H7 (cell line): ENCODE data around the gene CAAP1. TPM values are rescaled to one million over a fixed set of nuclear protein-coding genes. Genes with fewer than 3 reads are reported as not detected.
"Not testable (repeated sequence)": the region's sequence is repeated elsewhere in the genome, so short reads cannot be mapped to it uniquely, and the experiment has no call there.

ENCODE experiments used
- DNase-seq: peaks from one replicate; pipeline ENCODE4 v3.0.0; 2012
- H3K27me3 ChIP-seq: 2 replicates; pipeline ENCODE4 v1.6.0; 2011; ENCODE audit warnings: mild to moderate bottlenecking, low read length; ENCODE audit not compliant: control insufficient read depth, insufficient read depth
- H3K36me3 ChIP-seq: replicated peaks from 2 replicates; pipeline ENCODE4 v1.5.1; 2011; ENCODE audit warnings: low read length; ENCODE audit not compliant: control insufficient read depth, insufficient read depth
- H3K4me3 ChIP-seq: 2 replicates; pipeline ENCODE4 v1.5.1; 2011; ENCODE audit warnings: low read depth, mild to moderate bottlenecking, control low read depth, low read length, moderate library complexity; ENCODE audit not compliant: insufficient read depth
- total RNA-seq: library from RNA; depleted of rRNA; stranded (reverse); fragments of >200 nt; shearing (Covaris generic); gene quantifications from 2 replicates; pipeline ENCODE4 v1.2.3, GENCODE V29; 2014

CAAP1 gene
- total RNA-seq, 1 experiment from 2014 or later, result 38.5 TPM

DNA sequence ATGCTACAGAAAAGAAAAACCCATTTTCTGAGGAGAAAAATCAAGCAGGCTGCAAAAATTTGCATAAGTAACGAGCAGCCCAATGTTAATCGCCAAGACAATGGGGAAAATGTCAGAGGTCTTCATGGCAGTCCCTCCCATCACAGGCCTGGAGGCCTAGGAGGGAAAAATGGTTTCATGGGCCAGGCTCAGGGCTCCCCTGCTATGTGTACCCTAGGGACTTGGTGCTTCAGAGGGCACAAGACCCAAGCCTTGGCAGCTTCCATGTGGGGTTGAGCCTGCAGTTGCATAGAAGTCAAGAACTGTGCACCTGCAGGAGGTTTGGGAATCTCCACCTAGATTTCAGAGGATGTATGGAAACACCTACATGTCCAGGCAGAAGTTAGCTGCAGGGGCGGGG, 10.4 kb downstream of the CAAP1 start:
- Histone ChIP-seq H3K4me3 (no peak overlapping the region), H3K36me3 (peaks cover 24% of the 10 kb centered on the region), H3K27me3 (no peaks in the 10 kb centered on the region)
- DNase-seq, result no peak

DNA sequence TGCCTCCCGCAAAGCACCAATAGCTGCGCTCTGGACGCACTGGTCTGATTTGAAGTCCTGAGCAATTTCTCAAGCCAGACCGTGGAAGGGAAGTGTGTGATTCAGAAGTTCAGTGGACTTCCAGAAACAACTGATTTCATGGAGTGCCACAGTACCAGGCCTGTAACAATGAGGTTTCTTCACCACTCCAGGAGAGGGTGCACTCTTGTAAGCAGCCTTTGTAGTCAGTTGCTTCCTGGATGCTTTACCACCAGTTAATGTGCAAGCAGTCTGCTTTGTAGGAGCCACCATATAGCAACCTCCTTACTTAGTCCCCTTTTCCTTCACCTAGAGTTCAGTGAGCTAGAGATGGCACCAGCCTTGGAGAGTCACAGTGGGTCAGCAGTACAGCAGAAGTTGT, 12.3 kb downstream of the CAAP1 start:
- Histone ChIP-seq H3K36me3 (peaks cover 24% of the 10 kb centered on the region), H3K27me3 (no peaks in the 10 kb centered on the region), H3K4me3 (no peak overlapping the region)
- DNase-seq, result no peak

GRCh38 chr9:26875155-26875554, 17.4 kb downstream of the CAAP1 start:
- H3K36me3 ChIP-seq, DNase-seq, H3K27me3 ChIP-seq, H3K4me3 ChIP-seq: not testable (repeated sequence)

DNA sequence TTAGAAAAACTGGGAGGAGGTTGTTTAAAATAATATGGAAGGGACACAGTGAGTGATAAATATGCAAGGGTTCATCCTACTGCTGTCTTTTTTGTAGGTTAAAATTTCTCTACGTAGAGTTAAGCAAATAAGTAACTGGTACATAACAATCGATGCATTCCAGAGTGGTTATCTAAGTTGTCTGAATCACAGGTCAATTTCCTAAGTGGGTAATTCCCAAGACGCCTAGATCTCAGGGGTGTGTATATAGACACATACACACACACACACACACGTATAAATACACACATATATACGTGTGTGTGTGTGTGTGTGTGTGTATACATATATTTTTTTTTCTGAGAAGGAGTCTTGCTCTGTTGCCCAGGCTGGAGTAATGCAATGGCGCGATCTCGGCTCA, 22.3 kb downstream of the CAAP1 start:
- Histone ChIP-seq H3K4me3 (no peak overlapping the region), H3K27me3 (no peaks in the 10 kb centered on the region), H3K36me3 (peaks cover 4% of the 10 kb centered on the region; the same call in 1 of the 2 replicates)
- no peak for DNase-seq

- no peak for DNase-seq
- Histone ChIP-seq H3K27me3 (no peaks in the 10 kb centered on the region), H3K4me3 (no peak overlapping the region), H3K36me3 (peaks cover 5% of the 10 kb centered on the region)
Observed at GRCh38 chr9:26863074-26863473, 29.5 kb downstream of the CAAP1 start.

- peak; percentile 54 for DNase-seq
- H3K4me3 ChIP-seq, result no peak overlapping the region
- H3K27me3 ChIP-seq, result no peaks in the 10 kb centered on the region
- H3K36me3 ChIP-seq, result peaks cover 5% of the 10 kb centered on the region
Observed at GRCh38 chr9:26856413-26857032, 36.1 kb downstream of the CAAP1 start.

- Histone ChIP-seq H3K36me3 (peaks cover 2% of the 10 kb centered on the region), H3K27me3 (no peaks in the 10 kb centered on the region), H3K4me3 (no peak overlapping the region)
- DNase-seq, result no peak
Observed at GRCh38 chr9:26850995-26851394, 41.6 kb downstream of the CAAP1 start.

GRCh38 chr9:26833792-26834191, 58.8 kb downstream of the CAAP1 start:
- DNase-seq, result peak; percentile 5
- H3K36me3 ChIP-seq, result no peaks in the 10 kb centered on the region

GRCh38 chr9:26828391-26828955, 64.1 kb downstream of the CAAP1 start:
- H3K27me3 ChIP-seq, H3K36me3 ChIP-seq, DNase-seq, H3K4me3 ChIP-seq: not testable (repeated sequence)

More at GRCh38 chr9:26833792-26834191, 58.8 kb downstream of the CAAP1 start:
- no peak overlapping the region for H3K4me3 ChIP-seq
- no peaks in the 10 kb centered on the region for H3K27me3 ChIP-seq

DNA sequence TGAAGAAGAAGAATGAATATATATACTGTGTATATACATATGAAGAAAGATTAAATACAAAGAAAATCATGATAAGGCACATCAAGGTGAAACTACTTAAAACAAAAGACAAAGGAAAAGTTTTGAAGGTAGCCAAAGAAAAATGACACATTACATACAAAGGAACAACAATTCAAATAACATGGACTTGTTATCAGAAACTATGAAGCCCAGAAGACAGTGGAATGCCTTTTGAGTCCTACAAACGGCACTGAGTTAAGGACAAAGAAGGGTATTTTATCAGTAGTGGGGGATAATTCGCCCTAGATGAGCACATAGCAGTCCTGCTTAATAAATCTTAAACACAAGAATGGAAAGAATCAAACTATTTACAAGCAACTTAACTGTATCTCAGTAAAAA, 77.8 kb downstream of the CAAP1 start:
- H3K36me3 ChIP-seq, result no peaks in the 10 kb centered on the region

DNA sequence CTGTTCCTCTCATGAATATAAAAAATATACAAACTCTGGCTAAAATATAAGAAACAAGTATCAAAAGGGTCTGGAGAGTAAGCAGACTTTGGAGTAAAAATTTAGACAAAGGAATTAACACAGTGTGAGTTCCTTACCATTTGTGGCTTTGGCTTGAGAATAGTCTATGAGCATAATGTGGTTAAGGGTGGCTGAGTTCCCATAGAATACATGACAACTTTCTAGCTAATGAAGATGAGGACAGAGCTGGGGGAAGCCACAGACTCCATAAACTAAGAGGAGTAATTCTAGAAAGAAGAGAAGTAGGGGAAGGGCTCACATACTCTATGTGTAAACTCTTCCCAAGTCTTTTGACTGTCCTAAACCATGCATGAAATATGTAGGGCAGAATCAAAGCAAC, 79.4 kb downstream of the CAAP1 start:
- DNase-seq, result no peak
- Histone ChIP-seq H3K36me3 (no peaks in the 10 kb centered on the region), H3K27me3 (no peaks in the 10 kb centered on the region), H3K4me3 (no peak overlapping the region)

More for the DNA sequence above, 77.8 kb downstream of the CAAP1 start:
- H3K4me3 ChIP-seq, result no peak overlapping the region
- DNase-seq, result no peak
- no peaks in the 10 kb centered on the region for H3K27me3 ChIP-seq

DNA sequence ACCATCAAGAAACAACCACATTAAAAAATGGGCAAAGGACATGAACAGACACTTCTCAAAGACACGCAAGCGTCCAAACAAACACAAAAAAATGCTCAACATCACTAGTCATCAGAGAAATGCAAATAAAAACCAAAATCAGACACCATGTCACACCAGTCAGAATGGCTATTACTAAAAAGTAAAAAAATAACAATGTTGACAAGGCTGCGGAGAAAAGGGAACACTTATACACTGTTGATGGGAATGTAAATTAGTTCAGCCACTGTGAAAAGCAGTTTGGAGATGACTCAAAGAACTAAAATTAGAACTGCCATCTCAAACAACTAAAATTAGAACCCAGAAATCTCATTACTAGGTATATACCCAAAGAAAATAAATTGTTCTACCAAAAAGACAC, 80.4 kb downstream of the CAAP1 start:
- no peak for DNase-seq
- Histone ChIP-seq H3K4me3 (no peak overlapping the region), H3K36me3 (no peaks in the 10 kb centered on the region), H3K27me3 (no peaks in the 10 kb centered on the region)

DNA sequence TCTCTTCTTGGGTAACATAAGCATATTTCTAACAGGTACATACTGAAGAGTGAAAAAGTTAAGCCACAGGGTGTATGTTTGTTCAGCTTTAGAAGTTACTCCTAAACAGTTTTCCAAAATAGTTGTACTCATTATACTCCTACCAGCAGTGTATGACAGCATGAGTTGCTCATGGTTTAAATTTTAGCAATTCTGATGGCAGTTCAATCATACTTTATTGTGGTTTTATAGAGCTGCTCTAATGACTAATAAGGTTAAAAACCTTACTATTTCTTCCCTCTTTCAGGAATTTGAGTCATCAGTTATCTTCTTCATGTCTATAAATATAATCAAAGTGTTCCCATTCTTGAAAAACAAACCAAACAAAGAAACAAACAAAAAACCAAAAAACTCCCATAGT, 81.5 kb downstream of the CAAP1 start:
- Histone ChIP-seq H3K4me3 (no peak overlapping the region), H3K27me3 (no peaks in the 10 kb centered on the region), H3K36me3 (no peaks in the 10 kb centered on the region)
- DNase-seq, result no peak

DNA sequence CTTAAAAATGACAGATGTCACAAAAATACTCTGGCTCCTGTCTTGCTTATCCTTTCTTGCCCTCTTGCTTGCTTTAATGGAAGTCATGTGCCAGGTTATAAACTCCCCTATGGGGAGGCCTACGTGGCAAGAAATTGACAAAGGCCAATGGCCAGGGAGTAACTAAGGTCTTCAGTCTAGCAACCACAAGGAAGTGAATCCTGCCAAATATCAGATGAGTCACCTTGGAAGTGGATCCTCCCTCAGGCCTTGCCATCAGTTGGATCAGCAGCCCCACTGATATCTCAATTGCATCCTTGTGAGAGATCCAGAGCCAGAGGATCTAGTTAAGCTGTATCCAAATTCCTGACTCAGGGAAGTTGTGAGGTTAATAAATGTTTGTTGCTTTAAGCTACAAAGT, 82.8 kb downstream of the CAAP1 start:
- DNase-seq, result no peak
- Histone ChIP-seq H3K27me3 (no peaks in the 10 kb centered on the region), H3K36me3 (no peaks in the 10 kb centered on the region), H3K4me3 (no peak overlapping the region)

GRCh38 chr9:26807161-26807560, 85.4 kb downstream of the CAAP1 start:
- Histone ChIP-seq H3K36me3 (no peaks in the 10 kb centered on the region), H3K4me3 (no peak overlapping the region), H3K27me3 (no peaks in the 10 kb centered on the region)
- DNase-seq, result no peak

GRCh38 chr9:26802921-26803320, 89.7 kb downstream of the CAAP1 start:
- no peaks in the 10 kb centered on the region for H3K27me3 ChIP-seq
- no peak overlapping the region for H3K4me3 ChIP-seq
- H3K36me3 ChIP-seq, result no peaks in the 10 kb centered on the region
- DNase-seq, result no peak
